Subcutaneous adipose tissue (tissue), 4 donors: Measurements from ENCODE around the gene RNF38. TPM values are rescaled to one million over a fixed set of nuclear protein-coding genes. Genes with fewer than 3 reads are reported as not detected.

Source experiments
- total RNA-seq, 4 donors: library from RNA; depleted of rRNA; stranded (reverse); fragments of >200 nt; gene quantifications; one replicate each; pipeline ENCODE4 v1.1.0, GENCODE V29; 2016
- TF ChIP-seq, protein P1 (sequence below): fragments of 450-650 bp; IDR thresholded peaks from one replicate; pipeline ENCODE4 v1.5.1; 2016; ENCODE audit warnings: low read depth, mild to moderate bottlenecking, control low read depth, antibody characterized with exemption, moderate library complexity

The RNF38 gene
- total RNA-seq, 4 donors from 2014 or later = 29.1 to 48.3 (median 32.7) TPM

DNA sequence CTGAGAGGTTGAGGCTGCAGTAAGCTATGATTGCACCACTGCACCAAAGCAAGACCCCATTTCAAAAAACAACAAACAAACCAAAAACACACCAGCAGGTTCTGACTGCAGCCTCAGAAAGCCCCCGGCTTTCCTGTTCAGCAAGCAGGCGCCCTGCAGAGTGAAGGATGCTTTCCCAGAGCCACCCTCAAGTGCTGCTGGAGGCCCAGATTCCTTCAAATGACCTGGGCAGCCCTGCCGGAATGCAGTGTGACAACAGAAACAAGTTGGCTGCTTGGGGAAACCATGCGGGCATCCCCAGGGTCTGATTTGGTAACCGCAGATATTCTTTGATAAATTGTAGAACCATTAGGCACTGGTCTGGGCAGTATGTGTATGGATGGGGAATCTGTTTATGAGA is 106.2 kb downstream of the RNF38 start:
- TF ChIP-seq, protein P1, sequence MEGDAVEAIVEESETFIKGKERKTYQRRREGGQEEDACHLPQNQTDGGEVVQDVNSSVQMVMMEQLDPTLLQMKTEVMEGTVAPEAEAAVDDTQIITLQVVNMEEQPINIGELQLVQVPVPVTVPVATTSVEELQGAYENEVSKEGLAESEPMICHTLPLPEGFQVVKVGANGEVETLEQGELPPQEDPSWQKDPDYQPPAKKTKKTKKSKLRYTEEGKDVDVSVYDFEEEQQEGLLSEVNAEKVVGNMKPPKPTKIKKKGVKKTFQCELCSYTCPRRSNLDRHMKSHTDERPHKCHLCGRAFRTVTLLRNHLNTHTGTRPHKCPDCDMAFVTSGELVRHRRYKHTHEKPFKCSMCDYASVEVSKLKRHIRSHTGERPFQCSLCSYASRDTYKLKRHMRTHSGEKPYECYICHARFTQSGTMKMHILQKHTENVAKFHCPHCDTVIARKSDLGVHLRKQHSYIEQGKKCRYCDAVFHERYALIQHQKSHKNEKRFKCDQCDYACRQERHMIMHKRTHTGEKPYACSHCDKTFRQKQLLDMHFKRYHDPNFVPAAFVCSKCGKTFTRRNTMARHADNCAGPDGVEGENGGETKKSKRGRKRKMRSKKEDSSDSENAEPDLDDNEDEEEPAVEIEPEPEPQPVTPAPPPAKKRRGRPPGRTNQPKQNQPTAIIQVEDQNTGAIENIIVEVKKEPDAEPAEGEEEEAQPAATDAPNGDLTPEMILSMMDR = no peak

DNA sequence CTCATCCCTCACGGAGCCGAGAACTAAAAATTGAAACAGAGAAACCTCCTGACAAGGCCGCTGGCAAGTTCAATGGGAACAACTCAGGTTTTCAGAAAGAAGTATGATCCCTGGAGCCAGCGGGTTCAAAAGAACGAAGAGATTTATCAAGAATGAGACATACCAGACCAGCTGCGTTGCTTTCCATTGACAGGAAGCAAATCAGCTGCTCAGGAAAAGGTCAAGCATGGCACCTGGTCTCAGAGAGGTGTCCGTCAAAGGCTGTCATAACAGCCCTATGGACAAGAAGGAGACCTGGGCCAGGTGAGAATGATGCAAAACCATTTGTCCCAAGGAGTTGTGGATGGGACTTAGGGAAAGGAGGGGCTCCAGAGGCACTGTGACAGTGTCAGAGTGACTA is 106.9 kb downstream of the RNF38 start:
- TF ChIP-seq, protein P1 = no peak

DNA sequence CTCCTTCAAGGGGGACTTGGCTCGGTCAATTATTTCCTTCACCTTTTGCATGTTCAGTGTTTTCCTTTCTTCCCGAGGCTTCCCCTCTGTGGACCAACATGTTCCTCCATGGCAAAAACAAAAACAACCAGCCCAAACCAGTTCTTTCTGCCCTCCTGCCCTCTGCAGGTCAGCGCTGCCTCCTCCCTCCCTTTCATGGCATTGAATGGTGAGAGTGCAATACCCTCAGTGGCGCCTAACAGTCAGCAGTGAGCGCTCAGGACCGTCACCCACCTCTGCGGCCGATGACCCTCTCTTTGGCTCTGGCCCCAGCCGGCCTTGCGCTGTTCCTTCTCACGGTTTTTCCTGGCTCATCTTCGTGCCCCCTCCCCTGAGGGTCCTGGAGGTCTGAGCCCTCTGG is 107.4 kb downstream of the RNF38 start:
- TF ChIP-seq, protein P1 = no peak

DNA sequence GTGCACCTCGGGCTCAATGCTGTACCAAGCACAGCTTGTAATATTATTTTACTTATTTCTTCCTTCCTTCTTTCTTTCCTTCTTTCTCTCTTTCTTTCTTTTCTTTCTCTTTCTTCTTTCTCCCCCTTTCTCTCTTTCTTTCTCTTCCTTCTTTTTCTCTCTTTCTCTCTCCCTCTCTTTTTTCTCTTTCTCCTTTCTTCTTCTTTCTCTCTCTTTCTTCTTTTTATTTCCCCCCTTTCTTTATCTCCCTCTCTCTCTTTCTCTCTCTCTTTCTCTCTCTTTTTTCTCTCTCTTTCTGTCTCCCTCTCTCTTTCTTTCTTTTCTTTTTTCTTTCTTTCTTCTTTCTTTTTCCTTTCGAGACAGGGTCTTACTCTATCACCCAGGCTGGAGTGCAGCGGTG is 109.1 kb downstream of the RNF38 start:
- TF ChIP-seq, protein P1 = no peak

DNA sequence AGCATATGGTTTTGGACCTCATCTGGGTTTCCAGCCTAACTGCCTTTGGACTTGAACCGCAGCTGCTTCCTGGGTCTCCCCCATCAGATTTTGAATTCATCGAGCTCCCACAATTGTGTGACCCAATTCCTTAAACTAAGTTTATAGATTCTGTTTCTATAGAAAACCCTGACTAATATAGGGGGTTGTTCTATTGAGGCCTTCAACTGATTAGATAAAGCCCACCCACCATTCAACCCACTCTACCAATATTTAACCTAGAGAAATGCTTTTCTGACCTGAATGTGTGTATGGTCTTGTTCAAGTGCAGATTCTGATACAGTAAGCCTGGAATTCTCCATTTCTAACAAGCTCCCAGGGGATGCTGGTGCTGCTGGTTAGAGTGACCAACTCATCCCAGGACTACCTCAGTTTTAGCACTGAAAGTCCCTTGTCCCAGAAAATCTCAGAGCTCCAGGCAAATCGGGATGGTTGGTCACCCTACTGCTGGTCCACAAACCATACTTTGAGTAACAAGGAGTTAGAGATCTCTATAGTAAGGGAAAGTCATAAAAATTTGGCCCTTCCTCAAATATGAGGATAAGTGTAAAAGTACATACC is 110.1 kb downstream of the RNF38 start:
- TF ChIP-seq, protein P1 = no peak

DNA sequence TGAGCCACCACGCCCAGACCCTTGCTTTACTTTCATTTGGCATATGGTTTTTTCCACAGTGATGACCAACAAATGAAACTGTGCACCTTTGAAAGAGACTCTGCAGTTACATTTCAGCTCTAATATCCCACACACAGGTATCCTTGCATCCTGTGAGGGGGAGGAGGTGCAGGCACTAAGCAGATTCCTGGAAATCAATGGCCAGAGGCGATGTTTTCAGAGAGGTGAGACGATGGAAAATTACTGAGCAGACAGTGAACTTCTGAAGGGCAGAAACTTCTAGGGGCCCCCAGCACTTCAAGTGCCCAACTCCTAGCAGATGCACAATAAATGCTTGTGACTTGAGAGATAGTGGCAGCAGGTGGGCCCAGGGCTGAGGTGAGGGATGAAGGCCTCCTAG is 112.0 kb downstream of the RNF38 start:
- TF ChIP-seq, protein P1 = no peak

Other genes starting within 250 kb of the RNF38 start
- under 1 TPM in 3 of 4 donors, not detected in 1; 0.34 to 0.49 (median 0.38) TPM for gene CCIN, start 230.9 kb downstream of the RNF38 start, total RNA-seq
- 100 to 1,000 TPM; 155 to 207 (median 175) TPM for gene CLTA, start 209.3 kb downstream of the RNF38 start, total RNA-seq
- gene GNE, start 141.8 kb downstream of the RNF38 start, total RNA-seq = 10 to 100 TPM; 30.4 to 36.0 (median 35.2) TPM
- 1 to 10 TPM in 1 of 4 donors, under 1 TPM in 3; 0.49 to 3.6 (median 0.72) TPM for gene MELK, start 172.6 kb upstream of the RNF38 start, total RNA-seq